ENCODE results near the gene PSMB9. TPM values are rescaled to one million over a fixed set of nuclear protein-coding genes. Genes with fewer than 3 reads are reported as not detected.
"Not testable (repeated sequence)": the region's sequence is repeated elsewhere in the genome, so short reads cannot be mapped to it uniquely, and the experiment has no call there.

PSMB9 gene
- total and polyA plus RNA-seq, 2 experiments from 2014 or later: 5.1 to 12.3 TPM

- in situ Hi-C loops (cut with MboI): no loop called here
- H3K4me3 ChIP-seq: no peak overlapping the region
- H3K9ac ChIP-seq: no peak overlapping the region
- no peaks in the 10 kb centered on the region for H3K4me1 ChIP-seq (ENCODE audit: insufficient read depth)
- no peak overlapping the region for H3K27ac ChIP-seq
- H3K9me2 ChIP-seq (ENCODE audit: insufficient read depth): no peaks in the 10 kb centered on the region
- no peaks in the 10 kb centered on the region for H3F3A ChIP-seq (ENCODE audit: insufficient read depth)
- no peaks in the 10 kb centered on the region for H3K79me2 ChIP-seq (ENCODE audit: insufficient read depth)
- 20 to 21% methylated on average over 5 of the region's 5 CpGs for WGBS, 2 experiments (ENCODE audit: low coverage in 1 of 2, low lambda C conversion rate in 2 of 2, missing lambda C conversion rate in 2 of 2)
- H3K4me2 ChIP-seq (ENCODE audit: unreplicated experiment): no peak overlapping the region
- no peaks in the 10 kb centered on the region for H3K36me3 ChIP-seq (ENCODE audit: low read depth)
- H2AFZ ChIP-seq: no peak overlapping the region
- no peaks in the 10 kb centered on the region for H4K20me1 ChIP-seq (ENCODE audit: insufficient read depth)
- H3K9me3 ChIP-seq (ENCODE audit: low read depth): no peaks in the 10 kb centered on the region
- 0 out of 2 replicates have a peak, but pooled peaks cover 8% of the 10 kb centered on the region for H3K27me3 ChIP-seq (replicated peaks; ENCODE audit: insufficient read depth)
- peak; percentile 73 for DNase-seq
- no peak for TF ChIP-seq EZH2phosphoT487 (IDR thresholded peaks at IDR 0.05; ENCODE audit: insufficient read depth, low read depth)
- no peak for TF ChIP-seq EZH2 (IDR thresholded peaks at IDR 0.05; ENCODE audit: insufficient read depth, poor library complexity, severe bottlenecking)
Observed at GRCh38 chr6:32868257-32868788, 14.3 kb downstream of the PSMB9 start.

GRCh38 chr6:32873947-32874346 lies 20.0 kb downstream of the PSMB9 start:
- H3K9me3 ChIP-seq (ENCODE audit: low read depth); H3K27ac ChIP-seq; H2AFZ ChIP-seq; H3K4me3 ChIP-seq; H3F3A ChIP-seq (ENCODE audit: insufficient read depth); in situ Hi-C loops (cut with MboI); H3K36me3 ChIP-seq (ENCODE audit: low read depth); H4K20me1 ChIP-seq (ENCODE audit: insufficient read depth); DNase-seq; H3K4me2 ChIP-seq (ENCODE audit: unreplicated experiment); H3K4me1 ChIP-seq (ENCODE audit: insufficient read depth); H3K9ac ChIP-seq; H3K79me2 ChIP-seq (ENCODE audit: insufficient read depth); H3K9me2 ChIP-seq (ENCODE audit: insufficient read depth): not testable (repeated sequence)
- peaks cover 27% of the 10 kb centered on the region for H3K27me3 ChIP-seq (replicated peaks; ENCODE audit: insufficient read depth)
- WGBS, 2 experiments (ENCODE audit: low coverage in 1 of 2, low lambda C conversion rate in 2 of 2, missing lambda C conversion rate in 2 of 2): 0% methylated on average over 1 of the region's 1 CpG

- H3K4me3 ChIP-seq: no peak overlapping the region
- no peaks in the 10 kb centered on the region for H4K20me1 ChIP-seq (ENCODE audit: insufficient read depth)
- no peak overlapping the region for H3K4me2 ChIP-seq (ENCODE audit: unreplicated experiment)
- H3K79me2 ChIP-seq (ENCODE audit: insufficient read depth): no peaks in the 10 kb centered on the region
- H2AFZ ChIP-seq: no peak overlapping the region
- no peaks in the 10 kb centered on the region for H3K9me3 ChIP-seq (ENCODE audit: low read depth)
- in situ Hi-C loops (cut with MboI): no loop called here
- peaks cover 22% of the 10 kb centered on the region for H3K27me3 ChIP-seq (replicated peaks; ENCODE audit: insufficient read depth)
- H3K9ac ChIP-seq: no peak overlapping the region
- no peaks in the 10 kb centered on the region for H3K9me2 ChIP-seq (ENCODE audit: insufficient read depth)
- WGBS, 2 experiments (ENCODE audit: low coverage in 1 of 2, low lambda C conversion rate in 2 of 2, missing lambda C conversion rate in 2 of 2): 90 to 100% methylated on average over 2 of the region's 2 CpGs
- DNase-seq: no peak
- H3K27ac ChIP-seq: no peak overlapping the region
- no peaks in the 10 kb centered on the region for H3K36me3 ChIP-seq (ENCODE audit: low read depth)
- no peaks in the 10 kb centered on the region for H3F3A ChIP-seq (ENCODE audit: insufficient read depth)
- no peak for TF ChIP-seq EZH2 (IDR thresholded peaks at IDR 0.05; ENCODE audit: insufficient read depth, poor library complexity, severe bottlenecking)
- no peak for TF ChIP-seq EZH2phosphoT487 (IDR thresholded peaks at IDR 0.05; ENCODE audit: insufficient read depth, low read depth)
- H3K4me1 ChIP-seq (ENCODE audit: insufficient read depth): no peaks in the 10 kb centered on the region
Observed at GRCh38 chr6:32876603-32877002, 22.6 kb downstream of the PSMB9 start.

GRCh38 chr6:32879691-32880090 lies 25.7 kb downstream of the PSMB9 start:
- Histone ChIP-seq H3K9me2 (ENCODE audit: insufficient read depth) (no peaks in the 10 kb centered on the region), H3K9ac (no peak overlapping the region), H3F3A (ENCODE audit: insufficient read depth) (peaks cover 13% of the 10 kb centered on the region), H3K4me1 (ENCODE audit: insufficient read depth) (peaks cover 4% of the 10 kb centered on the region), H4K20me1 (ENCODE audit: insufficient read depth) (no peaks in the 10 kb centered on the region), H3K27me3 (replicated peaks; ENCODE audit: insufficient read depth) (peaks cover 19% of the 10 kb centered on the region), H2AFZ (no peak overlapping the region), H3K27ac (no peak overlapping the region), H3K4me2 (ENCODE audit: unreplicated experiment) (no peak overlapping the region), H3K4me3 (no peak overlapping the region), H3K36me3 (ENCODE audit: low read depth) (no peaks in the 10 kb centered on the region), H3K9me3 (ENCODE audit: low read depth) (no peaks in the 10 kb centered on the region), H3K79me2 (ENCODE audit: insufficient read depth) (no peaks in the 10 kb centered on the region)
- 49 to 55% methylated on average over 30 to 35 of the region's 35 CpGs for WGBS, 2 experiments (ENCODE audit: low coverage in 1 of 2, low lambda C conversion rate in 2 of 2, missing lambda C conversion rate in 2 of 2)
- no peak for DNase-seq
- in situ Hi-C loops (cut with MboI): no loop called here
- TF ChIP-seq EZH2phosphoT487 (IDR thresholded peaks at IDR 0.05; ENCODE audit: insufficient read depth, low read depth) (no peak), EZH2 (IDR thresholded peaks at IDR 0.05; ENCODE audit: insufficient read depth, poor library complexity, severe bottlenecking) (no peak)

- Histone ChIP-seq H3F3A (ENCODE audit: insufficient read depth) (peaks cover 13% of the 10 kb centered on the region), H3K27me3 (replicated peaks; ENCODE audit: insufficient read depth) (peaks cover 15% of the 10 kb centered on the region)
- in situ Hi-C loops (cut with MboI); H3K4me1 ChIP-seq (ENCODE audit: insufficient read depth); H3K36me3 ChIP-seq (ENCODE audit: low read depth); DNase-seq; H3K9ac ChIP-seq; H3K4me3 ChIP-seq; H3K4me2 ChIP-seq (ENCODE audit: unreplicated experiment); H2AFZ ChIP-seq; H3K9me2 ChIP-seq (ENCODE audit: insufficient read depth); H3K79me2 ChIP-seq (ENCODE audit: insufficient read depth); H3K27ac ChIP-seq; H4K20me1 ChIP-seq (ENCODE audit: insufficient read depth); H3K9me3 ChIP-seq (ENCODE audit: low read depth): not testable (repeated sequence)
- WGBS, 2 experiments (ENCODE audit: low coverage in 1 of 2, low lambda C conversion rate in 2 of 2, missing lambda C conversion rate in 2 of 2): 60 to 78% methylated on average over 3 of the region's 3 CpGs
Observed at GRCh38 chr6:32880962-32881361, 27.0 kb downstream of the PSMB9 start.

Data from GM23248 (cell line).